HG02885 (cell line): ENCODE measurements around the gene PLXDC1.

ENCODE experiments used
- ATAC-seq: cut with Tn5 transposase; IDR thresholded peaks from one replicate; pipeline ENCODE4 v1.9.1; 2021; ENCODE audit warnings: mild to moderate bottlenecking; ENCODE audit not compliant: unreplicated experiment, poor library complexity

Gene PLXDC1

DNA sequence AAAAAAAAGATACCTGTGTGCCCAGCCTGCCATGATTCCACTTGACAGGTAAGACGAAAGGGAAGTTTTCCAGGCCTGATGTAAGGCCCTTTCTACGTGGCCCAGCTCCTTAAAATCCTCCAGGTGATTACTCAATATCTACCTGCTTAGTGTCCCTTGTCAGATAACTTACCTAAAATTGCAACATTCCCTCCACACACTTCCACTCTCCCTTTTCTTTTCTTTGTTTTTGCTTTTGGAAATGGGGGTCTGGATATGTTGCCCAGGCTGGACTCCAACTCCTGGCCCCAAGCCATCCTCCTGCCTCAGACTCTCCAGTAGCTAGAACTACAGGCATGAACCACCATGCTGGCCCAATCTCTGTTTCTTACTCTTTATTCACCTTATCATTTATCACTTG lies 7.2 kb upstream of the PLXDC1 start:
- no peak for ATAC-seq

DNA sequence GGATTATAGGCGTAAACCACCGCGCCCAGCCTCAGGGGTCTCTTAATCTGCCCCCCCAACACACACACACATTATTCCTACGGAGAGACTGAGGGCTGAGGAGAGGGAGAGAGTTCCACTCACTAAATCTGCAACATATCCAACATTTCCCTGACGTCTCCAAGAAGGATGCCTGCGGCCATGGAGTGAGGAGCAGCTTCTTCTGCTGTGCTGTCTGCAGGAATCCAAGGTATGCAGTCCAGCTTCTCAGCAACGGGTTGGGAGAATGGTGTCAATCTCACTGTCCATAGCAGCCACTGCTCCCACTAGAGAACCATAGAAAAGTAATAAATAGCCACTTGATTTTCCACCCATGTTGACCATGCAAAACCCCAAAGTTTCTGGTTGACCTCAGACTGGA lies 5.1 kb upstream of the PLXDC1 start:
- ATAC-seq = no peak

DNA sequence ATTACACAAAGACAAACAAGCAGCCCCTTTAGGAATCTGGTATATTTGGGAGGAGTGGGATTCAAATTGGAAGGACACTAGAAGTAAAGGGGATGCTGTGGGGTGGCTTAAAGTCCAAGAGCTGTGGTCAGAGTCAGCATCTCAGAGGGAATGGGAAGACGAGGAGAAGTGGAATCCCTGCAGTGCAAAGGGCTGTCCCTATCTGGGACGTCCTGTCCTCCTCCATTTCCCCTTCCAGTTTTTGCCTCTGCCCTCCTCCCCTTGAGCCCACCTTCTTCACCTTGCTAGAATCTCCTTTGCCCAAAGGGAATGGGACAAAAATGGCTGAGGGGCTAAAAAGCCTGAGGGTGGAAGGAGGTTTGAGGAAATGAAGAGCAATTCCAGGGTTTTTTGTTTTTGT lies 4.2 kb upstream of the PLXDC1 start:
- ATAC-seq = no peak

DNA sequence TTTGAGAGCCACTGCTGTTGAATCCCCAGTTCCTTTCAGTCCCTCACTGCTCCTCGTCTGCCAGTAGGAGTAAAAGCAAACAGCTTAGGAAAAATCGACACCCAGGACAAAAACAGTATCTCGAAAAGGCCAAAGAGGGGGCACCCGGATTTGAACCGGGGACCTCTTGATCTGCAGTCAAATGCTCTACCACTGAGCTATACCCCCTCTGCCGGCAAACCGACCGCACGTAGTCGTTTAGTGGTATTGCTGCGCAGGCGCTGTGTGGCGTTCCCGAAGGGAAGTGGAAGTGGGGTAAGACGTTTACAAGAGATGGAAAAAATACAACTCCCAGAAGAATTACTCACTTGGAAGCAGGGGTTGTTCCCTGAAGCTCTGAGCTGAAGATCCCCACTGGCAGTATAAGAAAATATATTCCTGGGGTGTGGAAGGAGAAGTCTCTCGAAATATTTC lies 2.2 kb upstream of the PLXDC1 start:
- ATAC-seq = peak; percentile 59

DNA sequence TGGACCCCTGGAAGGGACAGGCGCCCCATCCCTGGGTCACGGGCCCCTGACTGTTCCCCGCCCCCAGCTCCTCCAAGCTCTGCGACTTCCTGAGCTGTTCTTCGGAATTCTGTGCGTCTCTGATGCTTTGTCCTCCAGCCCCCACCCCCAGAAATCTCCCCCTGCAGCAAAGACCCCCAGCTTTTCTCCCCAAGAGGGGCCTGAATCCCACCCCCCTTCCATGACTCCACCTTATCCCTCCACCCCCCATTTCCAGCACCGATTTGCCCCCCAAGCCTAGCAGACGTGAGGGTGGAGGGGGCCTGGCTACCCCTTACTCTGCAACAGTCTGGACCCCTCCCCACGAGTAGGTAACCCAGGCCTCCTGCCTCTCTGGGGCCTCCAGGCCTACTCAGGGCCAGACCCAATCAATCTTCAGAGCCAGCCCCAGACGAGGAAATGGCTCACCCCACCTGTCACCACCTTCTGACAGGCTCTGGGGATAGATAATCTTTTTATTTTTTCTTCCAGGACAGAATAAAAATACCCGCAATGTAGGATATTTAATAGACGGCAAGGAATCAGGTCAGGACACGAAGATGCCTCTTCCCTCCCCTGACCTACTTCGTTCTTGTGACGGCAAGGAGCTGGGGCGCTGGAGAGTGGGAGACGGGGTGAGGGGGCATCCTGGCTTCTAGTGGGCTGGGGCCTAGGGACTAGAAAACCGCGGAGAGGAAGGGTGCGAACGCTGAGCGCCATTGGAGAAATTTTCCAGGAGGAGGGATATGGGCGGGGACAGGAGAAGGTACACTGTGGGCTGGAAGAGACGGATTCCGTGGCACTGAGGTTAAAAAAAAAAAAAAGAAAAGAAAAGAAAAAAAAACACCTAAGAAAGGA lies 744 bp upstream of the PLXDC1 start:
- ATAC-seq = no peak

DNA sequence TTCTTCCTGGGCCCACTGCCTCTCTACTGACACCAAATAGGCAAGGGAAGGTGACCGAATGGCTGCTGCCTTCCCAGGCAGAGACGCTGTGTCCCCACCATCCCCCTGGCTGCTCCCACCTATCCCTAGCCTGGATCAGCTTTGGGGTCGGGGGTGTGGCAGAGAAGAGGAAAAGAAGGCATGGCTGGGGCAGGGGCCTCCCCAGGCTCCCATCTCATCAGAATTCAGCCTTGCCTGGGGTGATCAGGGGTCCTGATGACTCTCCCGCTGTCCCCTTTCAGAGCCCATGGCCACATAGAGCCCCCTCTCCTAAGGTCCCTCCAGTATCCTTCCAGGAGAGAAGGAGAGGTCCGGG lies 665 bp downstream of the PLXDC1 start:
- no peak for ATAC-seq

DNA sequence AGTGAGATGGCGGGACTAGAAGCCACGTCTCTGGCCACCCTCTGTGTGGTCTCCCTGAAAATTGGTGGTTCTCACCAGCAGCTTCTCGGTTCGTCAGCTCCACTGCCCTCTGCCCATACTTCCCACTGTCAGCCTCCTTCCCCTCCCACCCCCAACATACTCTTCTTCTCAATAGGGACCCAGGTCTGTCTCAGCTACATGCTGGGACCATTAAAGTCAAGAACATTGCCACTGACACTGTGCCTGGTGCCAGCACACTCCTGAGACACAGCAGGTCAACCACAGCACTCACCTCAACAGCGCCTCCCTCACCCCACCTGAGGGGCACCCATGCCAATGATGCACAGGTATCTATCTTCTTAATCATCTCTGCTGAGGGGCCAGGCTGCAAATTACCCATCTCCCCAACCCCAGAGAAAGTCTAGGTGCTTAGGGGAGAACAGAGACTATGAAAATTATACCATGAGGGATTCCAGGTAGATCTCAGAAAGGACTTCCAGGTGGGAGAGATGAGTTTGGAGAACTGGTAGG lies 1.3 kb downstream of the PLXDC1 start:
- no peak for ATAC-seq

DNA sequence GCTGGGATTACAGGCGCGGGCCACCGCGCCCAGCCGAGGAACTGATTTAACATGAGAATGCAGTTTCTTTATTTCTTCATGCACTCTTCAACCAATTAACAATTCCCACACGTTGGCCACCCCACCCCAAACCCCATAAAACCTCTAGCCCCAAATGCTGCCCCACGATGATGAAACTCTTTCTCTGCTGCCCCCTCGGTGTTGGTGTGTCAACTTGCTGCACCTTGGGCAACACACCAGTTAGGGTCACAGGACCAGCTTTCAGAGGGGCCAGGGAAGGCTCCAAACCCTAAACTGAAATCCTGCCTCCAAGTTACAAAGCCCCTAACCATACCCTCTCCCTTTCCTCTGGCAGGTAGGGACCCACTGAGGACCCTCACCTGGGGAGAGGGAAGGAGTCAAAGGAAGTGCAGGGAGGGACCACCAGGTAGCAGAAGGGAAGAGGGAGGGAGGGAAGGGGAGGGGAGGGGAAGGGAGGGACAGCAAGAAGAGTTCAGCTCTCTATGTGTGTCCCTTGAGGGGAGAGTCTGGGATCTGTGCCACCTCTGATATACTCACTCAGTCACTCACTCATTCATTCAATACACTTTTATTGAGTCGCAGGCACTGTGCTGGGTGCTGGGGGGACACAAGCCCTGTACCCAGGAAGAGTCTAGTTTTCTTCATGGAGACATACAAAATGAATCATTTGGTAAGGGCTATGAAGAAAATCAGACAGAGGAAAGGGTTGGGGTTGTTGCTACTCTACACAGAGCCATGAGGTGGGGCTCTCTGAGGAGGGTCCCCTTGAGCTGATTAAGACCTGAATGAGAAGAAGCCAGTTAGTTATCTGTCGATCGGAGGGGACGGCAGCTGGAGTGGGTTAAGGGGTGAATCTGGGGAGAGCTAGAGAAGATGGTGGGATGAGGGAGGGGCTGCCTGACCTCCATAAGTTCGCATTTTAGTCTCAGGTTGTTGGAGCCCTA lies 3.9 kb downstream of the PLXDC1 start:
- no peak for ATAC-seq

DNA sequence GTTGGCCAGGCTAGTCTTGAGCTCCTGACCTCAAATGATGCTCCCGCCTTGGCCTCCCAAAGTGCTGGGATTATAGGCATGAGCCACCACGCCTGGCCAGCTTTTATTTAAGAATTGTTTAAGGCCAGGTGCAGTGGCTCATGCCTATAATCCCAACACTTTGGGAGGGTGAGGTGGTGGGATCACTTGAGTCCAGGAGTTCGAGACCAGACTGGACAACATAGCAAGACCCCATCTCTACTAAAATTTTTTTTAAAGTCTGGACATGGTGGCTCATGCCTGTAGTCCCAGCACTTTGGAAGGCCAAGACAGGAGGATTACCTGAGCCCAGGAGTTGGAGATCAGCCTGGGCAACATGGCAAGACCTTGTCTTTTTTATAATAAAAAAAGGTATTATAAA lies 5.2 kb downstream of the PLXDC1 start:
- no peak for ATAC-seq

DNA sequence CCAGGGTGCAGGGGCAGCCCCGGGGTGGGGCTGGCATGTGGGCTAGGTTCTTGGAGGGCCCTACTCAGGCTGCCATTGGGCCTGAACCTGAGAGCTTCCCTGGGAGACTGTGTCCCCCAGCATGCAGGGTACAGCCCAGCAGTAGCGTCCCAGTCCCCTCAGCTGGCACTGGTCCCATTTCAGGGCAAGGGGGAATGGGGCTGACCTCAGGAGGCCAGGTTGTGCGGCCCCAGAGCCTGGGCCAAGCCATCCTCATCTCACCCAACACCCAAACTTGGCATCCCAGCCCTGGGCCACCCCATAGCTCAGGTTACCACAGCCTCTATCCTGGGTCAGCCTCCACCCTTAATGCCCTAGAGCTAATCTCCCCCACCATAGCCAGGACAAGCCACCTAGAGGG lies 6.3 kb downstream of the PLXDC1 start:
- no peak for ATAC-seq

DNA sequence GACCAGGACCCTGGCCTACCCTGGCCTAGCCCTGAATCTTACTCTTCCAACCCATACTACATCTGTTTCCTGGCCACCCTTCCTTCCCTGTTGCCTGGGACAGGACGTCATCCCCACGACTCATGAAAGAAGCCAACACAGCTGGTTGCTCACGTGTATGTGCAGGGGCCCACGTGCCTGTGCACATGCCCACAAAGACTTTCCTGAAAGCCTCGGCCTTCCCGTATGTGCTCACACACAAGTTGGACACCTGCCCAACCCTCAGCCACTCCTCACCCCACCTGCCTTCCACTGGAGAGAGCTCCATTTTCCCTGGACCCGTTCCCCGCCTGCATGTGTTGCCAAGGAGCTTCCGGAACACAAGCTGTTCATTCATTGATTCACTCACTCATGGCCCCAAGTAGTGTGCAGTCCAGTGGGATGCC lies 7.0 kb downstream of the PLXDC1 start:
- no peak for ATAC-seq

DNA sequence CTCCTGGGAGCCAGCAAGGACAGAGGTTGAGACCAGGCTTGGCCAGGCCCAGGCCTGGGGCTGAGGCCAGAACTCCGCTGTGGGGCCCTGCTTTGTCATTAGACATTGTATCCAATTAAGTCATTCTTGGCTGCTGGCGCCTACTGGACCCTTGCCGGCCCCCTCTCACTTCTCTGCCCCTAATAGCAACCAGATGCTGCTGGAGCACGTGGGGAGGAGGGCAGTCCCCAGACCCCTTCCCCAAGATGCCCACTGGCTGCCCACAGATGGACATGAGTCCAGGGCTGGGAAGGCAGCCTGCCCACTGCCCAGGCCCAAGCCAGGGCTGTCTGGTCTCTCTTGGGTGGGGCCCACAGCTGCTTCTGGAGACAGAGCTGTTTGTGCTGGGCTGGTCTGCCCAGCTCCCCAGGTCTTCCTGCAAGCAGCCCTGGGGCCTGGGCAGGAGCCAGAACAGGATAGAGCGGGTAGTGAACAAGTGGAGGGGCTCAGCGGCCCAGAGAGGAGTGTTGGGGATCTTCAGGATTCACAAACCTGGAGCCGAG lies 7.8 kb downstream of the PLXDC1 start:
- no peak for ATAC-seq

DNA sequence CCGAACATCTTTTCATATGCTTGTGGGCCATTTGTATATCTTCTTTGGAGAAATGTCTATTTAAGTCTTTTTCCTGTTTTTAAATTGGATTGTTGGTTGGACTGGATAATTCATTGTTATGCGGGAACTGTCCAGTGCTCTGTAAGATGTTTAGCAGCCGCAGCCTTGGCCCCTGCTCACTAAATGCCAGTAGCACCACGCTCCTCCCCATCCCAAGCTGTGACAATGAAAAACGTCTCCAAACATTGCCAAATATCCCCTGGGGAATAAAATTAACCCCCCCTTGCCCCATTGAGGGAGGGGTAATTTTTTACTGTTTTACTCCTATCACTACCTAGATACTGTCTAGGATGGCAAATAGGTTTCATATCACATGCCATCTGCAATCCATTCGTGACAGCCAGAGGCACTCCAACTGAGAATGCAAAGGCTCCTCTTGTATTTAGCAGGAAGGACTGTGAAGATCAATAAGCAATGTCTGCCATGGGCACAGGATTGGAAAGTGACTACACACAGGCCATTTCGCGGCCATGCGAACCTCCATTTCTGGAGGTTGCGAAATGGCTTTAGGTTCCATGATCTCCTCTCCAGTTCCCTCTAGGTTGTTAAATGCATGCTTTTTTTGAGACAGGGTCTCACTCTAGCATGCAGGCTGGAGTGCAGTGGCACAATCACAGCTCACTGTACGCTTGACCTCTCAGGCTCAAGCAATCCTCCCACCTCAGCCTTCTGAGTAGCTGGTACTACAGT lies 9.3 kb downstream of the PLXDC1 start:
- ATAC-seq = no peak

DNA sequence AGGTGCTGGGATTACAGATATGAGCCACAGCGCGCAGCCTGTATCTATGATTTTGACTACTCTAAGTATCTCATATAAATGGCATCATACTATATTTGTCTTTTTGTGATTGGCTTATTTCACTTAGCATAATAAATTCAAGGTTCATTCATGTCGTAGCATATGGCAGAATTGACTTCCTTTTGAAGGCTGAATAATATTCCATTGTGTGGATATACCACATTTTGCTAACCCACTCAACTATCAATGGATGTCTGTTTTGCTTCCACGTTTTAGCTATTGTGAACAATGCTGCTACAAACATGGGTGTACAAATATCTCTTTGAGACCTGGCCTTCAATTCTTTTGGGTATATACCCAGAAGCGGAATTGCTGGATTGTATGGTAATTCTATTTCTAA lies 10.1 kb downstream of the PLXDC1 start:
- no peak for ATAC-seq

DNA sequence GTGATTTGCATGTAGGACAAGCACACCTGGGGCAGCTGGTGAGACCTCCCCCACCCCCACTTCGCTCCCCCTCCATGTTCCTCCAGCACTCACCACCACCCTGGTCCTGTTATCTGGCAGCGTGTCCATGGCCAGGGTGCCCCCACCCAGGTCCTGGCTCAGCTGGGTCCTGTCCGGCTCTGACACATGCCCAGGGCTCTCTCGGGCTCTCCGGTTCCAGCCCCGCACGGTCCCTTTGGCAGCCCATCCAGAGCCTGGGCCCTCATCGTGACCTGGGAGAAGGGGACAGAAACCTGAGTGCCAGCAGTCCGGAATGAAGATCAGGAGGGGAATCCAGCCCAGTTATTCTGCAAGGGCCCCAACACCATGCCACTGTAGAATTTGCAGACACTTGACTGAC lies 11.9 kb downstream of the PLXDC1 start:
- no peak for ATAC-seq

DNA sequence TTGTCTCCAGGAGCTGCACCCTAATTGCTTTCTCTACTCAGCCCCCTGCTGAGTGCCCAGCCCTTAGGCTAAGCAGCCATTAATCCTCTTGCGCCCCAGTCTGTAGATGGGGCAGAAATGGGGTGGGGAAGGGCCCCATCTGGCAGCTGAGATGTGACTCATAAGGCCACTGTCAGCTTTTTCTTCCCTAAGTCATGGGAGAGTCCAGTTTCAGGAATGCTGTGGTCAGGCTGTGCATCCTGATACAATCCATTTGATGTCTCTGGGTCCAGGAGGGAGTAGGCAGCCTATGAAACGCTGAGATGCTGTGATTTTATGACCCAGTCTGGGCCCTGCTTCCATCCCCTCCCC lies 12.3 kb downstream of the PLXDC1 start:
- ATAC-seq = no peak

DNA sequence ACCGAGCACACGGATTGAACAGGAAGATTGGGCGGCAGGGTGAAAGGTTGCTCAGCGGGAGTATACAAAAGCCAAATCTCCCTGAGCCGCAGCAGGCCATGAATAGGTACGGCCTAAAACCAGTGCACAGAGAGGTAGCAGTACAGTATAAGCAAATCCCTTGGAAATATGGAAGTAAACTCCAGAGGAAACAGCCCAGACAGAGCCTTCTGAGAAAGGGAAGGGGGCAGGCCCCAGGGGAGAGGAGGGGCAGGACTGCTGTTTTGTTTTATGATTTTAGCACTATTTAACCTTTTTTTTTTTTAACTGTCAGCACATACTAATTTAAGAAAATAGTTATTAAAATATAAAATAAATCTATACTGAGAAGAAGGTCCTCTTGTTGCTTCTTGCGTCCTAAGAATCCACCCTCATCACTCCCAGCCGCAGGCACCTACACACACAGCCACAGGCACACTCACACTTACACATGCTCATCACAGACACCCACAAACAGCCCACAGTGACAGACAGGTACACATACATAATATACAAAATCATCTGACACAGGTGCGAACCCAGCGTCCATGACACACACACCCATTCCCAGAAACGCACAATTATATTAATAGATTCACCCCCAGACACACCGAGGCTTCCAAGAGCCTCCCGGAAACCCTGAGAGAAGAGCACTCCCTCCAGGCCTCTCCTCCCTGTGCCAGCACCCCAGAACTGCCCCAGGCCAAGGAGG lies 12.8 kb downstream of the PLXDC1 start:
- ATAC-seq = no peak

DNA sequence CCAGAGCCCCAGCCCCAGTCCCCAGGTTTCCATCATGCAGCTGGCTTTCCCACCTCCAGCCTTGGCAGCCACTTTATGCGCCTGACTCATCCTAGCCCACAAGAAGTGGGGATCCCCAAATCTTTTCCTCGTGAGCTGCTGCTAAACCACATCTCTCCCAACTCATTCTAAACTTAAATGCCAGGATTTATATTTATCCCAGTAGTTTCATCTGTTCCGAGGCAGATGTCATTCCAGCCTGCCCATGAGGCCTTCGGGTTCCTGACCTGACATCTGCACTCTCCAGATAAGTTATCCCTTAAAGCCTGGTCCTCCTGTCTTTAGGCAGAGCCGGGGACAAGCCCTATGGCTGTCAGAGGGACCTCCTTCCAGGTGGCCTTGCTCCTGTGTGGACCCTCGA lies 16.6 kb downstream of the PLXDC1 start:
- ATAC-seq = no peak

DNA sequence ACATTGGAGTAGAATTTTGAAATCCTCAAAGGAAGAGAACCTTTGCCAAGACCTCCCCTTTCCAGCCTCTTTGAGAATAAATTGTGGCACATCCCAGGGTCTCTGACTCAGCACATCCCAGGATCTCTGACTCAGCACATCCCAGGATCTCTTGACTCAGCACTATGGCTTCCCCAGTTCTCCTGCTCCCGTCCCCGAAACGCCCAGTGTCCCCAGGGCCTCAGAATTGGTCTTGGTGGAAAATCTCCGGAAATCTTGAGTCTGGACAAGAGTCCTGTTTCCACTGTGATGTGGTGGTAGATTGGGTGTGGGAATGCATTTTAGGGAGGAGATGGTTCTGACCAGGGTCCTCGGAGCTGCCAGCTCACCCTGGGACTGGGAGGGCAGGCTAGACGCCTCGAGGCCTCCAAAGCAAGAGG lies 19.2 kb downstream of the PLXDC1 start:
- no peak for ATAC-seq

DNA sequence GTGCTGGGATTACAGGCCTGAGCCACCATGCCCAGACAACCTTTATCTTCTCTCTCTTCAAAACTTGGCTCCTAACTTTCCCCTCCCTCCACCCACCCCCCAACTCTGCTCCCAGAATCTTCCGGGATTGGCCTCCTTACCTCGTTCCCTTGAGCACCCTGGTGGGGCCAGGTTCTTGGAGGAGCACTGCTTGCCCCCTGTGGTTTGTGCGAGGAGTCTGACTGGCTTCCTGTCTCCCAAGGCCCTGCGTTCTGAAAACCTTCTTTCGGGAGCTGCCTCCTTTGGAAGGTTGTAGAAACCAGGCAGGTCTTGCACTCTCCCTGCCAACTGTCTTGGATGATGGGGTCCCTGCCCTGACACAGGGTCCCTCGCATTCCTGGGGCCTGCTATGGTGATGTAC lies 19.8 kb downstream of the PLXDC1 start:
- ATAC-seq = no peak
